ENCODE measurements around the gene TRIO. TPM values are rescaled to one million over a fixed set of nuclear protein-coding genes. Genes with fewer than 3 reads are reported as not detected.

TRIO gene
- total and polyA plus RNA-seq, 2 of the 8 experiments (the other 6 are each of a cell fraction or from before 2014, with no cell fraction given): 35.1 to 69.1 TPM

DNA sequence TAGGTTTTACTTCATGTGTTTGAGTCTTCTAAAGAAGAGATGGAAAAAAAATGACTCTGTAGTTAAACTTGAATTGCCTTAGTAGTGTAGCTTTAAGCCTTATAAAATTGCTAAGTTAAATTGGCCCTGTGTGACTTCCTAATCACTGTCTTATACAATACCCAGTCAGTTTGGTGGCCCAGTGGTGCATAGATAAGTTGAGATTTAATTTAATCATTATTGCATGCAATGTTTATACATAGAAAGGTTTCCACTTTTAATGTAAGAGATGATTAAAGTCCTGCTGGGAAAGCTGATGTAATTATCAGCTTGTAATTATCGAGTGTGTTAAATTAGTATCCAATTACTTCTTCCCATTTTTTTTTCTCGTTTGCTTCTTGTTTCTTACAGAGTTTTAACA is 187.1 kb downstream of the TRIO start:
- Histone ChIP-seq H3K27ac (ENCODE audit: low read depth, low read length) (no peak overlapping the region), H3K23ac (ENCODE audit: insufficient read length) (no peak overlapping the region), H3K14ac (ENCODE audit: insufficient read length) (no peak overlapping the region), H3K27me3 (replicated peaks in 1 of 4; ENCODE audit: control insufficient read depth in 3 of 4, extremely low read depth in 1 of 4, insufficient read depth in 3 of 4, low read length in 3 of 4) (no peaks in the 10 kb centered on the region), H3K23me2 (ENCODE audit: low read depth, low read length) (no peaks in the 10 kb centered on the region), H2BK20ac (ENCODE audit: low read length) (no peak overlapping the region), H3K56ac (replicated peaks; ENCODE audit: insufficient read length, low read depth, low read length) (no peak overlapping the region), H4K91ac (replicated peaks; ENCODE audit: insufficient read length, low read length) (no peak overlapping the region), H3K4me1 (replicated peaks in 1 of 4; ENCODE audit: control insufficient read depth in 3 of 4, insufficient read depth in 4 of 4, low read length in 3 of 4) (no peaks in the 10 kb centered on the region), H3K4me3 (ENCODE audit: extremely low read depth in 1 of 4, insufficient read depth in 2 of 4, low read depth in 3 of 4, low read length in 4 of 4) (no peak overlapping the region), H3K9me3 (ENCODE audit: insufficient read depth in 2 of 2, low read depth in 1 of 2, low read length in 1 of 2) (no peaks in the 10 kb centered on the region), H2AK5ac (ENCODE audit: low read depth, low read length) (no peak overlapping the region), H3K79me2 (ENCODE audit: control insufficient read depth in 1 of 2, insufficient read depth in 2 of 2, low read length in 2 of 2) (peaks cover 0 to 9% of the 10 kb centered on the region in 2 experiments; a peak in 1 of 4 replicates), H2BK120ac (replicated peaks; ENCODE audit: low read depth, low read length) (no peak overlapping the region), H4K20me1 (replicated peaks in 1 of 2; ENCODE audit: control insufficient read depth in 1 of 2, insufficient read depth in 2 of 2, low read length in 2 of 2) (peaks cover 0 to 6% of the 10 kb centered on the region in 2 experiments), H3K4ac (replicated peaks; ENCODE audit: insufficient read length, low read depth, low read length) (no peak overlapping the region), H3K9ac (replicated peaks in 1 of 4; ENCODE audit: extremely low read depth in 1 of 4, low read depth in 3 of 4, low read length in 3 of 4) (no peak overlapping the region), H2BK5ac (ENCODE audit: low read depth, low read length) (no peak overlapping the region), H4K5ac (ENCODE audit: insufficient read length, low read depth, low read length) (no peak overlapping the region), H2BK15ac (ENCODE audit: low read length) (no peak overlapping the region), H3K36me3 (ENCODE audit: control insufficient read depth in 2 of 4, insufficient read depth in 4 of 4, low read length in 3 of 4) (peaks cover 0 to 5% (median 2%) of the 10 kb centered on the region in 4 experiments; a peak in 3 of 8 replicates), H4K8ac (ENCODE audit: extremely low read depth, insufficient read depth, low read length) (no peak overlapping the region), H3K79me1 (ENCODE audit: low read depth, low read length) (0 out of 2 replicates have a peak, but pooled peaks cover 2% of the 10 kb centered on the region), H3K18ac (ENCODE audit: extremely low read depth, low read length) (no peak overlapping the region), H2AFZ (ENCODE audit: low read length) (no peak overlapping the region), H3K4me2 (ENCODE audit: insufficient read depth in 1 of 2, low read depth in 2 of 2, low read length in 2 of 2) (no peak overlapping the region), H2BK12ac (ENCODE audit: low read depth, low read length) (no peak overlapping the region)
- DNase-seq (ENCODE audit: low read depth in 1 of 2, low spot score in 2 of 2) (no peak), FAIRE-seq (no peak)
- ChIA-PET POLR2A (ENCODE audit: partially characterized antibody) (interaction anchor here (1.1 kb wide), 1 partner anchor 9 kb away, joined by 3 read pairs; no protein-coding TSS in a partner anchor), CTCF (ENCODE audit: partially characterized antibody) (interaction anchor here (1.2 to 10.5 kb wide), 6 partner anchors 9 to 342 kb away, joined by 3 to 155 read pairs (median 6); no protein-coding TSS in a partner anchor)
- WGBS, 2 experiments (ENCODE audit: extremely low coverage in 1 of 2, insufficient coverage in 1 of 2, insufficient read length in 1 of 2, insufficient replicate concordance in 2 of 2, low coverage in 1 of 2, low lambda C conversion rate in 2 of 2, missing lambda C conversion rate in 1 of 2): 87% methylated on average over 2 of the region's 2 CpGs; no CpG with 5 or more reads in 1 of the 2 experiments
- TF ChIP-seq TCF12 (IDR thresholded peaks at IDR 0.05; ENCODE audit: low read depth, low read length) (no peak), SIX5 (IDR thresholded peaks at IDR 0.05; ENCODE audit: low read depth, low read length) (no peak), E2F6 (IDR thresholded peaks at IDR 0.05) (no peak), POU5F1 (IDR thresholded peaks at IDR 0.05; ENCODE audit: low read depth, low read length) (no peak), KDM5A (IDR thresholded peaks at IDR 0.05; ENCODE audit: low read length) (no peak), CHD2 (IDR thresholded peaks at IDR 0.05; ENCODE audit: low read length) (no peak), TBP (IDR thresholded peaks at IDR 0.05; ENCODE audit: low read depth, low read length) (no peak)
